H9 (cell line): ENCODE data around the gene RHCE. TPM values are rescaled to one million over a fixed set of nuclear protein-coding genes. Genes with fewer than 3 reads are reported as not detected.
"Not testable (repeated sequence)": the region's sequence is repeated elsewhere in the genome, so short reads cannot be mapped to it uniquely, and the experiment has no call there.

ENCODE experiments used
- DNase-seq: peaks from one replicate; pipeline ENCODE4 v3.0.0-alpha.2; 2017
- H2AFZ ChIP-seq: one replicate; pipeline ENCODE4 v1.6.1; 2013; ENCODE audit warnings: mild to moderate bottlenecking, low read length, control low read depth, moderate library complexity
- H2AK5ac ChIP-seq: 2 replicates; pipeline ENCODE4 v1.6.1; 2013; ENCODE audit warnings: low read length, control low read depth, mixed read lengths; ENCODE audit not compliant: insufficient read length
- H2BK120ac ChIP-seq: one replicate; pipeline ENCODE4 v1.6.1; 2013; ENCODE audit warnings: low read depth, mild to moderate bottlenecking, low read length, control low read depth, inconsistent platforms; ENCODE audit not compliant: poor library complexity, severe bottlenecking
- H2BK12ac ChIP-seq: 2 replicates; pipeline ENCODE4 v1.6.1; 2013; ENCODE audit warnings: low read length, control low read depth, mixed read lengths, low read depth; ENCODE audit not compliant: insufficient read length
- H2BK15ac ChIP-seq: 2 replicates; pipeline ENCODE4 v1.6.1; 2013; ENCODE audit warnings: low read depth, low read length, control low read depth
- H2BK20ac ChIP-seq: one replicate; pipeline ENCODE4 v1.6.1; 2013; ENCODE audit warnings: low read depth, mild to moderate bottlenecking, low read length, control low read depth, inconsistent platforms; ENCODE audit not compliant: poor library complexity, severe bottlenecking
- H2BK5ac ChIP-seq: 2 replicates; pipeline ENCODE4 v1.6.1; 2013; ENCODE audit warnings: low read length, control low read depth, mixed read lengths; ENCODE audit not compliant: insufficient read length
- H3K14ac ChIP-seq: 2 replicates; pipeline ENCODE4 v1.6.1; 2013; ENCODE audit warnings: low read length, control low read depth; ENCODE audit not compliant: insufficient read depth
- H3K18ac ChIP-seq: 2 replicates; pipeline ENCODE4 v1.6.1; 2013; ENCODE audit warnings: low read depth, mild to moderate bottlenecking, mixed read lengths, low read length, control low read depth; ENCODE audit not compliant: insufficient read length
- H3K23ac ChIP-seq: 2 replicates; pipeline ENCODE4 v1.6.1; 2013; ENCODE audit warnings: low read length, control low read depth, mixed read lengths, low read depth; ENCODE audit not compliant: insufficient read length
- H3K23me2 ChIP-seq: 2 replicates; pipeline ENCODE4 v1.6.1; 2013; ENCODE audit warnings: low read depth, mild to moderate bottlenecking, mixed read lengths, low read length, control low read depth; ENCODE audit not compliant: insufficient read length, poor library complexity, severe bottlenecking
- H3K27ac ChIP-seq: 2 replicates; pipeline ENCODE4 v1.5.1; 2013; ENCODE audit warnings: low read length, control low read depth, mixed read lengths, low read depth; ENCODE audit not compliant: insufficient read length
- H3K27me3 ChIP-seq: 2 replicates; pipeline ENCODE4 v1.6.1; 2013; ENCODE audit warnings: low read length, control low read depth, inconsistent platforms; ENCODE audit not compliant: insufficient read depth
- H3K4ac ChIP-seq: 2 replicates; pipeline ENCODE4 v1.6.1; 2013; ENCODE audit warnings: low read depth, mild to moderate bottlenecking, control low read depth, inconsistent platforms, low read length, moderate library complexity
- H3K4me1 ChIP-seq: 2 replicates; pipeline ENCODE4 v1.6.1; 2013; ENCODE audit warnings: low read length, control low read depth, inconsistent platforms; ENCODE audit not compliant: insufficient read depth
- H3K4me2 ChIP-seq: 2 replicates; pipeline ENCODE4 v1.6.1; 2013; ENCODE audit warnings: low read length, control low read depth, mixed read lengths; ENCODE audit not compliant: insufficient read length, insufficient read depth
- H3K56ac ChIP-seq: 2 replicates; pipeline ENCODE4 v1.6.1; 2013; ENCODE audit warnings: low read depth, mild to moderate bottlenecking, mixed read lengths, low read length, control low read depth; ENCODE audit not compliant: insufficient read length
- H3K79me1 ChIP-seq: 2 replicates; pipeline ENCODE4 v1.6.1; 2013; ENCODE audit warnings: low read depth, mild to moderate bottlenecking, moderate library complexity, low read length, control low read depth, inconsistent platforms; ENCODE audit not compliant: insufficient read depth, poor library complexity, severe bottlenecking
- H3K79me2 ChIP-seq: 2 replicates; pipeline ENCODE4 v1.6.1; 2013; ENCODE audit warnings: low read length, control low read depth, inconsistent platforms; ENCODE audit not compliant: insufficient read depth
- H3K9ac ChIP-seq: 2 replicates; pipeline ENCODE4 v1.6.1; 2013; ENCODE audit warnings: low read length, control low read depth, mixed read lengths; ENCODE audit not compliant: insufficient read length; ENCODE audit errors: extremely low read depth
- H3K9me3 ChIP-seq: one replicate; pipeline ENCODE4 v1.6.1; 2013; ENCODE audit warnings: low read depth, low read length, inconsistent platforms; ENCODE audit not compliant: control insufficient read depth
- H3T11ph ChIP-seq: one replicate; pipeline ENCODE4 v1.6.1; 2013; ENCODE audit warnings: mild to moderate bottlenecking, low read length, control low read depth, inconsistent platforms
- H4K20me1 ChIP-seq: one replicate; pipeline ENCODE4 v1.6.1; 2013; ENCODE audit not compliant: control insufficient read depth, insufficient read length, insufficient read depth
- H4K5ac ChIP-seq: 2 replicates; pipeline ENCODE4 v1.6.1; 2013; ENCODE audit warnings: low read depth, mild to moderate bottlenecking, mixed read lengths, low read length, control low read depth; ENCODE audit not compliant: insufficient read length
- H4K8ac ChIP-seq: replicated peaks from 2 replicates; pipeline ENCODE4 v1.6.1; 2013; ENCODE audit warnings: low read length, control low read depth, mixed read lengths, low read depth; ENCODE audit not compliant: insufficient read length
- H4K91ac ChIP-seq: 2 replicates; pipeline ENCODE4 v1.6.1; 2013; ENCODE audit warnings: low read depth, mild to moderate bottlenecking, moderate library complexity, mixed read lengths, low read length, control low read depth; ENCODE audit not compliant: insufficient read length
- H3K27ac Mint-ChIP-seq, 3 experiments: 2 replicates in 2 of 3; 3 replicates in 1 of 3; pipeline ENCODE4 v1.8.0; 2020 to 2021; ENCODE audit warnings: mixed read lengths in 3 of 3, mild to moderate bottlenecking in 1 of 3, moderate library complexity in 1 of 3
- H3K27me3 Mint-ChIP-seq: 2 replicates; pipeline ENCODE4 v1.8.0; 2021; ENCODE audit warnings: low read depth, mild to moderate bottlenecking, moderate library complexity, mixed read lengths
- H3K36me3 Mint-ChIP-seq, 3 experiments: 2 replicates in 2 of 3; 3 replicates in 1 of 3; pipeline ENCODE4 v1.8.0; 2020 to 2021; ENCODE audit warnings: low read depth in 3 of 3, mixed read lengths in 3 of 3; ENCODE audit not compliant: insufficient read depth in 1 of 3
- H3K4me1 Mint-ChIP-seq, 2 experiments: 2 replicates each; pipeline ENCODE4 v1.8.0; 2020; ENCODE audit warnings: mixed read lengths in 2 of 2
- H3K4me3 Mint-ChIP-seq, 2 experiments: 2 replicates in 1 of 2; 3 replicates in 1 of 2; pipeline ENCODE4 v1.8.0; 2020 to 2021; ENCODE audit warnings: mild to moderate bottlenecking in 2 of 2, mixed read lengths in 2 of 2, moderate library complexity in 1 of 2
- H3K9me3 Mint-ChIP-seq, 2 experiments: 2 replicates in 1 of 2; 3 replicates in 1 of 2; pipeline ENCODE4 v1.8.0; 2020; ENCODE audit warnings: mild to moderate bottlenecking in 2 of 2, mixed read lengths in 2 of 2, moderate library complexity in 1 of 2
- CTCF ChIP-seq: fragments of 200-600 bp; sonication (generic); conservative IDR thresholded peaks from 3 replicates; pipeline ENCODE4 v1.8.0; 2021; ENCODE audit warnings: antibody characterized with exemption, mild to moderate bottlenecking
- WGBS: extraction: QIAGEN DNeasy Blood & Tissue Kit; methylation state at CpG from one replicate; pipeline ENCODE4 v1.1.7; 2013; ENCODE audit warnings: missing lambda C conversion rate, low lambda C conversion rate, mixed read lengths; ENCODE audit not compliant: insufficient read length; ENCODE audit errors: extremely low coverage; 5-methylcytosine and 5-hydroxymethylcytosine counted together
- total RNA-seq: library from RNA; stranded (reverse); gene quantifications from 2 replicates; pipeline ENCODE4 v1.2.1, GENCODE V29; 2021

Gene RHCE
- total RNA-seq, 1 experiment from 2014 or later: 0.90 TPM

- H3K4me3 Mint-ChIP-seq: no peak overlapping the region
- H2BK5ac ChIP-seq: no peak overlapping the region
- no peaks in the 10 kb centered on the region for H3K79me1 ChIP-seq
- no peak overlapping the region for H4K91ac ChIP-seq
- no peak overlapping the region for H4K5ac ChIP-seq
- peaks cover 6% of the 10 kb centered on the region for H3K27me3 Mint-ChIP-seq
- H3K23ac ChIP-seq: no peak overlapping the region
- H4K8ac ChIP-seq: no peak overlapping the region
- H3K27me3 ChIP-seq: no peaks in the 10 kb centered on the region
- no peaks in the 10 kb centered on the region for H4K20me1 ChIP-seq
- no peak overlapping the region for H3K18ac ChIP-seq
- no peak overlapping the region for H3K4me2 ChIP-seq
- H2AFZ ChIP-seq: no peak overlapping the region
- H3K4me1 ChIP-seq: no peaks in the 10 kb centered on the region; the same call in 1 of the 2 replicates
- no peak overlapping the region for H2BK120ac ChIP-seq
- no peaks in the 10 kb centered on the region for H3K9me3 ChIP-seq
- no peaks in the 10 kb centered on the region for H3K23me2 ChIP-seq
- no peak overlapping the region for H3K4ac ChIP-seq
- no peak overlapping the region for H3K27ac Mint-ChIP-seq
- H2BK20ac ChIP-seq: no peak overlapping the region
- H3K36me3 Mint-ChIP-seq: no peaks in the 10 kb centered on the region; a peak in 1 of 7 replicates
- H3K14ac ChIP-seq: no peak overlapping the region; the same call in 1 of the 2 replicates
- H3K27ac ChIP-seq: no peak overlapping the region
- H3T11ph ChIP-seq: no peak overlapping the region
- no peak overlapping the region for H2BK15ac ChIP-seq
- H2BK12ac ChIP-seq: no peak overlapping the region
- H3K9me3 Mint-ChIP-seq: no peaks in the 10 kb centered on the region
- H2AK5ac ChIP-seq: no peak overlapping the region
- no peaks in the 10 kb centered on the region for H3K79me2 ChIP-seq
- DNase-seq: no peak
- no CpG with 5 or more reads among the region's 4 CpGs for WGBS
- H3K9ac ChIP-seq: no peak overlapping the region
- peaks cover 12 to 18% of the 10 kb centered on the region in 2 experiments for H3K4me1 Mint-ChIP-seq
- H3K56ac ChIP-seq: no peak overlapping the region
- no peak for TF ChIP-seq CTCF
Observed at GRCh38 chr1:25369241-25369640, 51.4 kb downstream of the RHCE start.

- not testable (repeated sequence) for H3K27ac Mint-ChIP-seq, H3K9me3 Mint-ChIP-seq, H2BK12ac ChIP-seq, H3K23ac ChIP-seq, H3K79me2 ChIP-seq, H2BK15ac ChIP-seq, H3K23me2 ChIP-seq, DNase-seq, H3K4ac ChIP-seq, H3K27me3 ChIP-seq, H3K14ac ChIP-seq, H3K79me1 ChIP-seq, H3K9ac ChIP-seq, H2AK5ac ChIP-seq, H4K8ac ChIP-seq, H3K4me1 Mint-ChIP-seq, H2BK20ac ChIP-seq, H3K56ac ChIP-seq, H3K27ac ChIP-seq, H3K4me1 ChIP-seq, H4K20me1 ChIP-seq, H4K91ac ChIP-seq, H2BK120ac ChIP-seq, H3K27me3 Mint-ChIP-seq, H3T11ph ChIP-seq, H2AFZ ChIP-seq, H4K5ac ChIP-seq, H3K18ac ChIP-seq, H2BK5ac ChIP-seq, H3K4me3 Mint-ChIP-seq, H3K4me2 ChIP-seq, H3K9me3 ChIP-seq
- H3K36me3 Mint-ChIP-seq: peaks cover 3 to 38% (median 32%) of the 10 kb centered on the region in 3 experiments; a peak in 5 of 7 replicates
- WGBS: no CpG with 5 or more reads among the region's 17 CpGs
Observed at GRCh38 chr1:25362634-25363559, 57.7 kb downstream of the RHCE start.
